ENCODE measurements around the gene HOXA7. TPM values are rescaled to one million over a fixed set of nuclear protein-coding genes. Genes with fewer than 3 reads are reported as not detected.

The HOXA7 gene
- total RNA-seq, 1 donor from 2014 or later, result 17.7 TPM

GRCh38 chr7:27194002-27194352, 37.5 kb upstream of the HOXA7 start:
- no peak for DNase-seq (ENCODE audit: extremely low read depth, low read depth, low spot score)

GRCh38 chr7:27193335-27194001, 37.0 kb upstream of the HOXA7 start:
- DNase-seq (ENCODE audit: extremely low read depth, low read depth, low spot score), result no peak

- no peak for DNase-seq (ENCODE audit: extremely low read depth, low read depth, low spot score)
Measured at GRCh38 chr7:27192546-27193334, 36.3 kb upstream of the HOXA7 start.

- no peak for DNase-seq (ENCODE audit: extremely low read depth, low read depth, low spot score)
Measured at GRCh38 chr7:27191833-27192545, 35.5 kb upstream of the HOXA7 start.

- no peak for DNase-seq (ENCODE audit: extremely low read depth, low read depth, low spot score)
Measured at GRCh38 chr7:27191161-27191731, 34.8 kb upstream of the HOXA7 start.

- DNase-seq (ENCODE audit: extremely low read depth, low read depth, low spot score), result no peak
Measured at GRCh38 chr7:27189997-27190748, 33.7 kb upstream of the HOXA7 start.

- no peak for DNase-seq (ENCODE audit: extremely low read depth, low read depth, low spot score)
Measured at GRCh38 chr7:27189295-27189996, 33.0 kb upstream of the HOXA7 start.

GRCh38 chr7:27188386-27189294, 32.2 kb upstream of the HOXA7 start:
- no peak for DNase-seq (ENCODE audit: extremely low read depth, low read depth, low spot score)

- DNase-seq (ENCODE audit: extremely low read depth, low read depth, low spot score), result no peak
Measured at GRCh38 chr7:27187475-27188385, 31.3 kb upstream of the HOXA7 start.

- no peak for DNase-seq (ENCODE audit: extremely low read depth, low read depth, low spot score)
Measured at GRCh38 chr7:27186668-27187474, 30.4 kb upstream of the HOXA7 start.

GRCh38 chr7:27185854-27186667, 29.6 kb upstream of the HOXA7 start:
- DNase-seq (ENCODE audit: extremely low read depth, low read depth, low spot score), result no peak

GRCh38 chr7:27185013-27185853, 28.8 kb upstream of the HOXA7 start, which contains the start of gene HOXA11:
HOXA11 (minus strand) TSS chr7:27185232; CDS start chr7:27185144, 88 bp downstream.
- DNase-seq (ENCODE audit: extremely low read depth, low read depth, low spot score), result no peak

- no peak for DNase-seq (ENCODE audit: extremely low read depth, low read depth, low spot score)
Measured at GRCh38 chr7:27184337-27185012, 28.0 kb upstream of the HOXA7 start.

GRCh38 chr7:27183682-27184336, 27.3 kb upstream of the HOXA7 start:
- no peak for DNase-seq (ENCODE audit: extremely low read depth, low read depth, low spot score)

Measured in glomerular endothelial cell (primary cell).